Measurements from ENCODE around the gene POLE4.

The POLE4 gene, protein sequence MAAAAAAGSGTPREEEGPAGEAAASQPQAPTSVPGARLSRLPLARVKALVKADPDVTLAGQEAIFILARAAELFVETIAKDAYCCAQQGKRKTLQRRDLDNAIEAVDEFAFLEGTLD

DNA sequence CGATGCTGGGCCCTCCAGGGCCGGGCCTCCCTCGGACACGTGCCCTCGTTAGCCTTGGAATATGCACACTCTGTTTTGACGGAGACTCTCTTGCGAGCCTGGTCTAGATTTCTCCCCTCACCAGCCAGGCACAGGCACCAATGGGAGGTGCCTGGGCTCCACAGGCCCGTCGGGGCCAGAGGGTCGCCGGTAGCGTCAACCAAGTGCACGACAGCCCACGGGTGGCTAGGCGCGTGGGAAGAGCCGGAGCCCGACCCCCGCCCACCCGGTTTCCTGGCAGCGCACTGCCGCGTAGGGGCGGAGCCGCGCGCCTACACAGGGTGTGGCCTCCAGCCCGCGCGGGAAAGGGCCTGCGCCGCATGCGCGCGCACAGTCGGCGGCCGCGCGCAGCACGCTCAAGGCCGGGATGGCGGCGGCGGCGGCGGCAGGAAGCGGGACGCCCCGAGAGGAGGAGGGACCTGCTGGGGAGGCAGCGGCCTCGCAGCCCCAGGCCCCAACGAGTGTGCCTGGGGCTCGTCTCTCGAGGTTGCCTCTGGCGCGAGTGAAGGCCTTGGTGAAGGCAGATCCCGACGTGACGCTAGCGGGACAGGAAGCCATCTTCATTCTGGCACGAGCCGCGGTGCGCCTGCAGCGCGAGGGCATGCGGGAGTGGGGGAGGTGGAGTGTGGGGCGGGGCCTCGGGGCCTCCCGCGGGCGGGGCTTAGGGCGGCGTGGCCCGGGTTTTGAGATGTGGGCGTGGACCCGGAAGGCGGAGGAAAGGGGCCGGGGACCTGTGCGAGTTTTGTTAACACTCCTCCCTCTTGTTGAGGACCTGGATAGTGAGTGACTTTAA, at the start of gene POLE4:
Gene POLE4 (plus strand): TSS at position 370 of the 832 bp plus-strand sequence. CDS start 37 bp downstream, at position 407.
- Histone ChIP-seq H3K9ac (peak within 1 kb of the TSS; percentile 97), H3K4me1 (ENCODE audit: low read depth, poor library complexity, severe bottlenecking) (peaks cover 16% of the 10 kb centered on the region), H2AFZ (ENCODE audit: low read depth) (peak within 1 kb of the TSS; percentile 75), H3K27ac (peak within 1 kb of the TSS; percentile 94), H3K4me3 (IDR thresholded peaks at IDR 0.05; ENCODE audit: insufficient read depth, low read depth, low read length) (peak within 1 kb of the TSS; percentile 80), H4K20me1 (ENCODE audit: insufficient read depth) (no peaks in the 10 kb centered on the region), H3K36me3 (ENCODE audit: insufficient read depth) (no peaks in the 10 kb centered on the region), H3K79me2 (ENCODE audit: insufficient read depth, low read depth) (no peaks in the 10 kb centered on the region), H3K27me3 (ENCODE audit: insufficient read depth, low read depth) (no peaks in the 10 kb centered on the region), H3K4me2 (peak within 1 kb of the TSS; percentile 74)
- no peak for TF ChIP-seq CTCF (conservative IDR thresholded peaks at IDR 0.05; ENCODE audit: low read depth, low read length)

DNA sequence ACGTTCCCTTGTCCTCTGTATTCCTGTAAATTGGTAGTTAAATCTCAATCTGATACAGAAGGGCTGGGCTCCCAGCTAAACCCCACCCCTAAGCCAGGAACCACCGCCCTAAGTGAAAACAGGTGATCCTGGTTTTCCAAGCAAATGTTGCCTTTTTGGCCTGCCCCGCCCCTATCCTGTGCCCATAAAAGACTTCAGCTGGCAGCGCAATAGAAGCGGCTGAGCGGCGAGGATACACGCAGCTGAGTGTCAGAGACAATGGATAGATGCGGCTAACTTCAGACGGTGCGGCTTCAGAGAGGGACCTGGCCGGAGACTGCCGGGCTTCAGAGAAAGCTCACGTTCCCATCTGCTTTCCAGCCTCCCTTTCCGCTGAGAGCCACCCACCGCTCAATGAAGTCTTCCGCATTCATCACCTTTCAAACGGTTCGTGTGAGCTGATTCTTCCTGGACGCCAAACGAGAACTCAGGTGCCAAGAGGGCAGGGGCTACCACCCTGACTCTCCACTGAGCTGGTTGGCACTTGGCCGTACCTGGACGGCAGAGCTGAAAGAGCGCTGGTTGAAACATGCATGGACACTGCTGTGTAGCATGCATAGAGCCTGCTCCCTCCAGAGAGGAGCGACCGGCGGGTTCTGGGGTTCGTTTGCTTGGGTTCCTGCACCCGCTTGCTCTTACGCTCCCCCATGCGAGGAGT, 49.5 kb upstream of the POLE4 start:
- H3K4me2 ChIP-seq, result no peak overlapping the region
- H3K36me3 ChIP-seq (ENCODE audit: insufficient read depth), result no peaks in the 10 kb centered on the region
- H3K9ac ChIP-seq, result no peak overlapping the region
- no peak overlapping the region for H2AFZ ChIP-seq (ENCODE audit: low read depth)
- H3K4me3 ChIP-seq (IDR thresholded peaks at IDR 0.05; ENCODE audit: insufficient read depth, low read depth, low read length), result no peak overlapping the region
- H3K79me2 ChIP-seq (ENCODE audit: insufficient read depth, low read depth), result no peaks in the 10 kb centered on the region
- no peak overlapping the region for H3K27ac ChIP-seq
- H3K4me1 ChIP-seq (ENCODE audit: low read depth, poor library complexity, severe bottlenecking), result no peaks in the 10 kb centered on the region
- no peaks in the 10 kb centered on the region for H4K20me1 ChIP-seq (ENCODE audit: insufficient read depth)
- TF ChIP-seq CTCF (conservative IDR thresholded peaks at IDR 0.05; ENCODE audit: low read depth, low read length), result no peak
- H3K27me3 ChIP-seq (ENCODE audit: insufficient read depth, low read depth), result no peaks in the 10 kb centered on the region

DNA sequence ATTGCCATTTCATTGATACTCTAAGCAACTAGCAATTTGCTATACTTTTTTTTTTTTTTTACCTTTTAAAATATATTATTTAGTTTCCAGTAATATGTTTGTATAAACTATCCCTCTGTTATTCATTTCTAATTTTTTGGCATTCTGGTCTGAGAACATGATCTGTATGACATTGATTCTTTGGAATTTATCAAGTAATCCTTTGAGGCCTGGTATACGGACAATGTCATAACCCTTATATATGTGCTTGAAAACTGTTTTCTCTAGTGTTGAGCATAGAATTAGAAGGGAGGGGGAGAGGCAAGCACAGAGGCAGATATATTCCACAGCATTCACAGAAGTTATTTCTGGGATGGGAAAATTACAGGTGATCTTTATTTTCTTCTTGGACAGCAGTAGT, 48.2 kb upstream of the POLE4 start:
- H3K27ac ChIP-seq, result no peak overlapping the region
- no peaks in the 10 kb centered on the region for H4K20me1 ChIP-seq (ENCODE audit: insufficient read depth)
- H3K36me3 ChIP-seq (ENCODE audit: insufficient read depth), result no peaks in the 10 kb centered on the region
- H3K4me2 ChIP-seq, result no peak overlapping the region
- H3K9ac ChIP-seq, result no peak overlapping the region
- no peaks in the 10 kb centered on the region for H3K27me3 ChIP-seq (ENCODE audit: insufficient read depth, low read depth)
- no peaks in the 10 kb centered on the region for H3K4me1 ChIP-seq (ENCODE audit: low read depth, poor library complexity, severe bottlenecking)
- H2AFZ ChIP-seq (ENCODE audit: low read depth), result no peak overlapping the region
- H3K4me3 ChIP-seq (IDR thresholded peaks at IDR 0.05; ENCODE audit: insufficient read depth, low read depth, low read length), result no peak overlapping the region
- H3K79me2 ChIP-seq (ENCODE audit: insufficient read depth, low read depth), result no peaks in the 10 kb centered on the region
- no peak for TF ChIP-seq CTCF (conservative IDR thresholded peaks at IDR 0.05; ENCODE audit: low read depth, low read length)

- Histone ChIP-seq H3K9ac (no peak overlapping the region), H3K4me3 (IDR thresholded peaks at IDR 0.05; ENCODE audit: insufficient read depth, low read depth, low read length) (no peak overlapping the region), H3K4me2 (no peak overlapping the region), H3K79me2 (ENCODE audit: insufficient read depth, low read depth) (no peaks in the 10 kb centered on the region), H3K27me3 (ENCODE audit: insufficient read depth, low read depth) (no peaks in the 10 kb centered on the region), H3K27ac (no peak overlapping the region), H3K36me3 (ENCODE audit: insufficient read depth) (no peaks in the 10 kb centered on the region), H2AFZ (ENCODE audit: low read depth) (no peak overlapping the region), H4K20me1 (ENCODE audit: insufficient read depth) (no peaks in the 10 kb centered on the region), H3K4me1 (ENCODE audit: low read depth, poor library complexity, severe bottlenecking) (no peaks in the 10 kb centered on the region)
- no peak for TF ChIP-seq CTCF (conservative IDR thresholded peaks at IDR 0.05; ENCODE audit: low read depth, low read length)
These were observed 47.4 kb upstream of the POLE4 start for GRCh38 chr2:74911061-74911460.
